Muscle of leg (tissue), 11 donors: ENCODE results near the gene CEACAM1. TPM values are rescaled to one million over a fixed set of nuclear protein-coding genes. Genes with fewer than 3 reads are reported as not detected.
"Not testable (repeated sequence)": the region's sequence is repeated elsewhere in the genome, so short reads cannot be mapped to it uniquely, and the experiment has no call there.

Experiments
- DNase-seq: peaks from one replicate; pipeline ENCODE4 v3.0.0; 2013
- H3K27ac ChIP-seq: one replicate; pipeline ENCODE4 v1.5.1; 2013; ENCODE audit warnings: mild to moderate bottlenecking, low read length, control low read depth
- H3K27me3 ChIP-seq: one replicate; pipeline ENCODE4 v1.6.1; 2013; ENCODE audit warnings: low read length; ENCODE audit not compliant: control insufficient read depth, insufficient read depth
- H3K36me3 ChIP-seq: one replicate; pipeline ENCODE4 v1.6.1; 2013; ENCODE audit warnings: low read length; ENCODE audit not compliant: control insufficient read depth, insufficient read depth
- H3K4me1 ChIP-seq: one replicate; pipeline ENCODE4 v1.6.1; 2013; ENCODE audit warnings: low read length; ENCODE audit not compliant: control insufficient read depth, insufficient read depth
- H3K4me3 ChIP-seq: one replicate; pipeline ENCODE4 v1.5.1; 2013; ENCODE audit warnings: low read length, control low read depth
- H3K9me3 ChIP-seq: replicated peaks from 2 replicates; pipeline ENCODE4 v1.6.1; 2013; ENCODE audit warnings: low read depth, low read length; ENCODE audit not compliant: control insufficient read depth
- WGBS: methylation state at CpG from one replicate; pipeline ENCODE4 v1.1.5; 2013; ENCODE audit warnings: missing lambda C conversion rate; ENCODE audit not compliant: insufficient coverage; 5-methylcytosine and 5-hydroxymethylcytosine counted together
- polyA plus RNA-seq, 8 donors: library from polyadenylated mRNA; unstranded; fragments of 120-200 nt; gene quantifications; one replicate each; pipeline versions ENCODE4 v1.2.1 to v1.2.3, GENCODE V29; 2013; ENCODE audit warnings: inconsistent platforms in 1 of 8, low replicate concordance in 1 of 8; ENCODE audit not compliant: insufficient read length in 8 of 8, insufficient read depth in 1 of 8
- total RNA-seq: library from RNA; stranded (reverse); fragments of 120-200 nt; gene quantifications from one replicate; pipeline ENCODE4 v1.2.4, GENCODE V29; 2013

Gene CEACAM1
- total and polyA plus RNA-seq, 9 donors, result 0.62 to 6.9 (median 1.6) TPM

GRCh38 chr19:42561512-42561911 is 33.2 kb upstream of the CEACAM1 start:
- H3K9me3 ChIP-seq, result no peaks in the 10 kb centered on the region
- no peak for DNase-seq
- peaks cover 4% of the 10 kb centered on the region for H3K27me3 ChIP-seq
- WGBS, result 71% methylated on average over 1 of the region's 2 CpGs
- peaks cover 7% of the 10 kb centered on the region for H3K4me1 ChIP-seq
- H3K27ac ChIP-seq, result no peak overlapping the region
- H3K36me3 ChIP-seq, result no peaks in the 10 kb centered on the region
- H3K4me3 ChIP-seq, result no peak overlapping the region

GRCh38 chr19:42560731-42561130 is 32.5 kb upstream of the CEACAM1 start:
- WGBS, result 63% methylated on average over 1 of the region's 4 CpGs
- Histone ChIP-seq H3K9me3 (no peaks in the 10 kb centered on the region), H3K27ac (no peak overlapping the region), H3K27me3 (peaks cover 4% of the 10 kb centered on the region), H3K4me1 (peaks cover 7% of the 10 kb centered on the region), H3K4me3 (no peak overlapping the region), H3K36me3 (no peaks in the 10 kb centered on the region)
- DNase-seq, result no peak

- Histone ChIP-seq H3K27ac (no peak overlapping the region), H3K4me1 (peaks cover 12% of the 10 kb centered on the region), H3K4me3 (no peak overlapping the region), H3K9me3 (no peaks in the 10 kb centered on the region), H3K36me3 (no peaks in the 10 kb centered on the region), H3K27me3 (peaks cover 4% of the 10 kb centered on the region)
- no peak for DNase-seq
- 12% methylated on average over 3 of the region's 7 CpGs for WGBS
These were observed 30.3 kb upstream of the CEACAM1 start for GRCh38 chr19:42558450-42559150.

GRCh38 chr19:42557386-42557871 is 29.1 kb upstream of the CEACAM1 start:
- H3K9me3 ChIP-seq, H3K36me3 ChIP-seq, DNase-seq, H3K27me3 ChIP-seq, H3K4me3 ChIP-seq, H3K27ac ChIP-seq: not testable (repeated sequence)
- 72% methylated on average over 10 of the region's 10 CpGs for WGBS
- peaks cover 11% of the 10 kb centered on the region for H3K4me1 ChIP-seq

GRCh38 chr19:42555801-42556200 is 27.5 kb upstream of the CEACAM1 start:
- no peak overlapping the region for H3K4me3 ChIP-seq
- WGBS, result 31% methylated on average over 7 of the region's 10 CpGs
- H3K4me1 ChIP-seq, result peaks cover 11% of the 10 kb centered on the region
- peak; percentile 25 for DNase-seq
- H3K9me3 ChIP-seq, result no peaks in the 10 kb centered on the region
- no peak overlapping the region for H3K27ac ChIP-seq
- H3K27me3 ChIP-seq, result peaks cover 2% of the 10 kb centered on the region
- no peaks in the 10 kb centered on the region for H3K36me3 ChIP-seq

GRCh38 chr19:42555317-42555716 is 27.0 kb upstream of the CEACAM1 start:
- H3K27me3 ChIP-seq, result peaks cover 2% of the 10 kb centered on the region
- no peak overlapping the region for H3K27ac ChIP-seq
- H3K9me3 ChIP-seq, result no peaks in the 10 kb centered on the region
- peak; percentile 60 for DNase-seq
- peaks cover 11% of the 10 kb centered on the region for H3K4me1 ChIP-seq
- WGBS, result 28% methylated on average over 2 of the region's 5 CpGs
- H3K4me3 ChIP-seq, result no peak overlapping the region
- no peaks in the 10 kb centered on the region for H3K36me3 ChIP-seq

- no peak overlapping the region for H3K27ac ChIP-seq
- no peak for DNase-seq
- peaks cover 11% of the 10 kb centered on the region for H3K4me1 ChIP-seq
- 91% methylated on average over 1 of the region's 3 CpGs for WGBS
- no peaks in the 10 kb centered on the region for H3K27me3 ChIP-seq
- H3K4me3 ChIP-seq, result no peak overlapping the region
- no peaks in the 10 kb centered on the region for H3K36me3 ChIP-seq
- H3K9me3 ChIP-seq, result no peaks in the 10 kb centered on the region
These were observed 25.8 kb upstream of the CEACAM1 start for GRCh38 chr19:42554046-42554575.

GRCh38 chr19:42553292-42554045 is 25.2 kb upstream of the CEACAM1 start:
- WGBS, result 84% methylated on average over 5 of the region's 8 CpGs
- no peaks in the 10 kb centered on the region for H3K27me3 ChIP-seq
- no peaks in the 10 kb centered on the region for H3K9me3 ChIP-seq
- H3K27ac ChIP-seq, result no peak overlapping the region
- peaks cover 11% of the 10 kb centered on the region for H3K4me1 ChIP-seq
- peak; percentile 67 for DNase-seq
- H3K4me3 ChIP-seq, result no peak overlapping the region
- H3K36me3 ChIP-seq, result no peaks in the 10 kb centered on the region

GRCh38 chr19:42552086-42553065 is 24.1 kb upstream of the CEACAM1 start:
- H3K9me3 ChIP-seq, result no peaks in the 10 kb centered on the region
- DNase-seq, result no peak
- 79% methylated on average over 3 of the region's 8 CpGs for WGBS
- no peaks in the 10 kb centered on the region for H3K36me3 ChIP-seq
- no peaks in the 10 kb centered on the region for H3K27me3 ChIP-seq
- H3K4me3 ChIP-seq, result no peak overlapping the region
- H3K27ac ChIP-seq, result no peak overlapping the region
- peaks cover 11% of the 10 kb centered on the region for H3K4me1 ChIP-seq
